ENCODE measurements around the gene SEMA3B. TPM values are rescaled to one million over a fixed set of nuclear protein-coding genes. Genes with fewer than 3 reads are reported as not detected.

Gene SEMA3B
- total and polyA plus RNA-seq, 2 donors from 2014 or later = 96.1 to 99.9 TPM

GRCh38 chr3:50272911-50273688 lies 4.2 kb downstream of the SEMA3B start:
- Histone ChIP-seq H3K4me3 (ENCODE audit: low read length in 3 of 3) (peak overlapping the region in 1 of 3 donors; percentile 35), H3K4me1 (ENCODE audit: control insufficient read depth in 2 of 3, insufficient read depth in 2 of 3, low read depth in 1 of 3, low read length in 3 of 3) (peaks cover 0 to 35% (median 17%) of the 10 kb centered on the region in 3 donors), H3K9me3 (ENCODE audit: control insufficient read depth in 2 of 3, insufficient read depth in 1 of 3, low read length in 3 of 3) (no peaks in the 10 kb centered on the region), H3K36me3 (ENCODE audit: control insufficient read depth in 2 of 3, insufficient read depth in 3 of 3, low read length in 3 of 3) (no peaks in the 10 kb centered on the region), H3K9ac (ENCODE audit: low read length in 3 of 3) (peak overlapping the region in 1 of 3 donors; percentile 61), H3K27ac (ENCODE audit: low read depth in 2 of 2, low read length in 2 of 2) (no peak overlapping the region), H3K27me3 (ENCODE audit: control insufficient read depth, insufficient read depth, low read length) (peaks cover 8% of the 10 kb centered on the region)
- FAIRE-seq = no peak
- intact Hi-C loops (cut with DNase I) = loop anchor here (5.0 kb wide), 1 partner anchor 46 kb away; no protein-coding TSS in a partner anchor
- TF ChIP-seq, protein P1, sequence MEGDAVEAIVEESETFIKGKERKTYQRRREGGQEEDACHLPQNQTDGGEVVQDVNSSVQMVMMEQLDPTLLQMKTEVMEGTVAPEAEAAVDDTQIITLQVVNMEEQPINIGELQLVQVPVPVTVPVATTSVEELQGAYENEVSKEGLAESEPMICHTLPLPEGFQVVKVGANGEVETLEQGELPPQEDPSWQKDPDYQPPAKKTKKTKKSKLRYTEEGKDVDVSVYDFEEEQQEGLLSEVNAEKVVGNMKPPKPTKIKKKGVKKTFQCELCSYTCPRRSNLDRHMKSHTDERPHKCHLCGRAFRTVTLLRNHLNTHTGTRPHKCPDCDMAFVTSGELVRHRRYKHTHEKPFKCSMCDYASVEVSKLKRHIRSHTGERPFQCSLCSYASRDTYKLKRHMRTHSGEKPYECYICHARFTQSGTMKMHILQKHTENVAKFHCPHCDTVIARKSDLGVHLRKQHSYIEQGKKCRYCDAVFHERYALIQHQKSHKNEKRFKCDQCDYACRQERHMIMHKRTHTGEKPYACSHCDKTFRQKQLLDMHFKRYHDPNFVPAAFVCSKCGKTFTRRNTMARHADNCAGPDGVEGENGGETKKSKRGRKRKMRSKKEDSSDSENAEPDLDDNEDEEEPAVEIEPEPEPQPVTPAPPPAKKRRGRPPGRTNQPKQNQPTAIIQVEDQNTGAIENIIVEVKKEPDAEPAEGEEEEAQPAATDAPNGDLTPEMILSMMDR (IDR thresholded peaks at IDR 0.05; ENCODE audit: borderline replicate concordance, extremely low read depth, insufficient read depth) = peak; percentile 99
- peak; percentile 91 to 94 (median 94) for DNase-seq

DNA sequence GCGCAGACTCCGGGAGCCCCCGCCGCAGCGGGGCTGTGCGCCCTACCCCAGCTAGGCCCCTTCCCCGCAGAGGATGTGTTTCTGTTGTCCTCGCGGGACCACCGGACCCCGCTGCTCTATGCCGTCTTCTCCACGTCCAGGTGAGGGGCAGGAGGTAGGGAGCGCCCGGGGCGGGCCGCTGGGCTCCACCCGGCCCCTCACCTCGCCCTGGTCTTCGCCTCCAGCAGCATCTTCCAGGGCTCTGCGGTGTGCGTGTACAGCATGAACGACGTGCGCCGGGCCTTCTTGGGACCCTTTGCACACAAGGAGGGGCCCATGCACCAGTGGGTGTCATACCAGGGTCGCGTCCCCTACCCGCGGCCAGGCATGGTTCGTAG lies 4.7 kb downstream of the SEMA3B start:
- H3K27ac ChIP-seq (ENCODE audit: low read depth in 2 of 2, low read length in 2 of 2) = no peak overlapping the region
- FAIRE-seq (no peak), DNase-seq (peak in 2 of 5 donors; percentile 67 to 74)
- no peaks in the 10 kb centered on the region for H3K9me3 ChIP-seq (ENCODE audit: control insufficient read depth in 2 of 3, insufficient read depth in 1 of 3, low read length in 3 of 3)
- no peaks in the 10 kb centered on the region for H3K36me3 ChIP-seq (ENCODE audit: control insufficient read depth in 2 of 3, insufficient read depth in 3 of 3, low read length in 3 of 3)
- peaks cover 0 to 30% (median 17%) of the 10 kb centered on the region in 3 donors for H3K4me1 ChIP-seq (ENCODE audit: control insufficient read depth in 2 of 3, insufficient read depth in 2 of 3, low read depth in 1 of 3, low read length in 3 of 3)
- TF ChIP-seq, protein P1 (IDR thresholded peaks at IDR 0.05; ENCODE audit: borderline replicate concordance, extremely low read depth, insufficient read depth) = no peak
- no peak overlapping the region for H3K9ac ChIP-seq (ENCODE audit: low read length in 3 of 3)
- no peak overlapping the region for H3K4me3 ChIP-seq (ENCODE audit: low read length in 3 of 3)
- intact Hi-C loops (cut with DNase I) = loop anchor here (5.0 kb wide), 1 partner anchor 46 kb away; no protein-coding TSS in a partner anchor
- peaks cover 8% of the 10 kb centered on the region for H3K27me3 ChIP-seq (ENCODE audit: control insufficient read depth, insufficient read depth, low read length)

DNA sequence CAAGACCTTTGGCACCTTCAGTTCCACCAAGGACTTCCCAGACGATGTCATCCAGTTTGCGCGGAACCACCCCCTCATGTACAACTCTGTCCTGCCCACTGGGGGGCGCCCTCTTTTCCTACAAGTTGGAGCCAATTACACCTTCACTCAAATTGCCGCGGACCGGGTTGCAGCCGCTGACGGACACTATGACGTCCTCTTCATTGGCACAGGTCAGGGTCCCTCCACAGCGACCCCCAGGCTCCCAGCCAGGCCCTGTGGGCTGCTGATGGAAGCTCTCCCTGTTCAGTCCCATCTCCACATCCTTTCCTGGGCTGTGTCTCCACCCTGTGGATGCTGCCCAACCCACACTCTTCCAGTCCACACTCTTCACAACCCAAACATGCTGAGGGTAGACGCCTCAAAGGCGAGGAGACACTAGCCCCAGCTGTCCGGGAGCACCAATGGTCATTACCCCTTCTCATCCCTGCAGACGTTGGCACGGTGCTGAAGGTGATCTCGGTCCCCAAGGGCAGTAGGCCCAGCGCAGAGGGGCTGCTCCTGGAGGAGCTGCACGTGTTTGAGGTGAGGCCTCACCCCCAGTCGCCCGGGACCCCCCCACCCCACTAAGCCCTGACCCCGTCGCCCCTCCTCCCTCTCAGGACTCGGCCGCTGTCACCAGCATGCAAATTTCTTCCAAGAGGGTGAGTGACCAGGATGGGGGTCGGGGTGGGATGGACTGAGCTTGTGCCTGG lies 5.6 kb downstream of the SEMA3B start:
- Histone ChIP-seq H3K9ac (ENCODE audit: low read length in 3 of 3) (no peak overlapping the region), H3K36me3 (ENCODE audit: control insufficient read depth in 2 of 3, insufficient read depth in 3 of 3, low read length in 3 of 3) (no peaks in the 10 kb centered on the region), H3K4me3 (ENCODE audit: low read length in 3 of 3) (no peak overlapping the region), H3K27me3 (ENCODE audit: control insufficient read depth, insufficient read depth, low read length) (peaks cover 8% of the 10 kb centered on the region), H3K4me1 (ENCODE audit: control insufficient read depth in 2 of 3, insufficient read depth in 2 of 3, low read depth in 1 of 3, low read length in 3 of 3) (peaks cover 0 to 25% (median 17%) of the 10 kb centered on the region in 3 donors), H3K9me3 (ENCODE audit: control insufficient read depth in 2 of 3, insufficient read depth in 1 of 3, low read length in 3 of 3) (no peaks in the 10 kb centered on the region), H3K27ac (ENCODE audit: low read depth in 2 of 2, low read length in 2 of 2) (no peak overlapping the region)
- intact Hi-C loops (cut with DNase I) = loop anchor here (5.0 kb wide), 1 partner anchor 47 kb away; no protein-coding TSS in a partner anchor
- DNase-seq (peak; percentile 66 to 89 (median 76)), FAIRE-seq (no peak)
- TF ChIP-seq, protein P1 (IDR thresholded peaks at IDR 0.05; ENCODE audit: borderline replicate concordance, extremely low read depth, insufficient read depth) = peak; percentile 44
